Measurements from ENCODE around the gene OBSCN.

OBSCN gene

DNA sequence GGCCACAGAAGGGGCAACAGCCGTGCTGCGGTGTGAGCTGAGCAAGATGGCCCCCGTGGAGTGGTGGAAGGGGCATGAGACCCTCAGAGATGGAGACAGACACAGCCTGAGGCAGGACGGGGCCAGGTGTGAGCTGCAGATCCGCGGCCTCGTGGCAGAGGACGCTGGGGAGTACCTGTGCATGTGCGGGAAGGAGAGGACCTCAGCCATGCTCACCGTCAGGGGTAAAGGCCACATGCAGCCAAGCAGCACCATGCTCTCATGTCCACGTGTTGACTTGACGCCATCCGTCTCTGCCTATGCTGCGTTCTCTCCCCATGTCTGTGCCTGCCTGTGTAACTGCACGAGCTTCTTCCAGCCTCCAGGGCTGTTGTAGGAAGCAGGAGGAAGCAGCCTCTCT, 85.5 kb downstream of the OBSCN start:
- no peak for DNase-seq

DNA sequence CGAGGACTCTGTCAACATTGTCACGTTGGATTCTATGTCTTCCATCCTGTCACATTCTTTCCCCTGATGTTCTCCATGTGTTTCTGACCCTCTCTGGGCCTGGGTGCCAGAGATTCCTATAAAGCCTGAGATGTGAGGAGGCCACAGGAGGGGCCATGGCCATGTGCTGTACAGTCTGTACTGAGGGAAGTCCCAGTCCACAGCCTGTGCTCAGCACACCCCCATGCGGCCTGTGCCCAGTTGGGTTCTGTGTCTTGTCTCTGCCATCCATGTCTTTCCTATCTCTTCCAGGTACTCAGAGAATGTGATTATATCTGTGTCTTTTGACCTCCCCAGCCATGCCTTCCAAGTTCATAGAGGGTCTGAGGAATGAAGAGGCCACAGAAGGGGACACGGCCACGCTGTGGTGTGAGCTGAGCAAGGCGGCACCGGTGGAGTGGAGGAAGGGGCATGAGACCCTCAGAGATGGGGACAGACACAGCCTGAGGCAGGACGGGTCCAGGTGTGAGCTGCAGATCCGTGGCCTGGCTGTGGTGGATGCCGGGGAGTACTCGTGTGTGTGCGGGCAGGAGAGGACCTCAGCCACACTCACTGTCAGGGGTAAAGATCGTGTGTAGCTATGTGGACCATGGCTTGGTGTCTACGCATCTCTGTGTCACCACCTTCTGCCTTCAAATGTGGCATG, 86.1 kb downstream of the OBSCN start:
- no peak for DNase-seq

DNA sequence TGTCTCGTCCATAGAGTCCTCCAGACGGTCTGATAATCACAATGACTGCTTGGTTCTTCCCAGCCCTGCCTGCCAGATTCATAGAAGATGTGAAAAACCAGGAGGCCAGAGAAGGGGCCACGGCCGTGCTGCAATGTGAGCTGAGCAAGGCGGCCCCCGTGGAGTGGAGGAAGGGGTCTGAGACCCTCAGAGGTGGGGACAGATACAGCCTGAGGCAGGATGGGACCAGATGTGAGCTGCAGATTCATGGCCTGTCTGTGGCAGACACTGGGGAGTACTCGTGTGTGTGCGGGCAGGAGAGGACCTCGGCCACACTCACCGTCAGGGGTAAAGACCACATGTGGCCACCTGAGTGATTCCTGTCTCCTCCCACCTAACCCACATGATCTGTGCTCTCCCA, 86.9 kb downstream of the OBSCN start:
- no peak for DNase-seq

DNA sequence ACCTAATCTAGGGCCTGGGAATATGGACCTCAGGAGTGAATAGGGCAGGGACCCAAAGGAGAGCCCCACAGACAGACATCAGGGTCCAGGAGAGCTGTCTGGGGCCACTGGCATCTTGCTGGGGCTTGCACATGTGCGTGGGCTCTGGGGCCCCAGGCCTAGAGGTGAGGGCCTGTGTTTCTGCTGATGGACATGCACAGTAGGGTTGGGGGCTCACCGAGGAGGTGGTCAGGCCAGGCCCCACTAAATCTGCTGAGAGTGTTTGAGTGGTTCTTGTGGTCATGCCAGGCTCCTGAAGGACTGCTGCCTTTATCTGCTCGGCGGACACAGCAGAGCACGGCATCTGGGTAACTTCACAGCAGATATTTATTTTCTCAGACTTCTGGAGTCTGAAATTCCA, 87.4 kb downstream of the OBSCN start:
- no peak for DNase-seq

DNA sequence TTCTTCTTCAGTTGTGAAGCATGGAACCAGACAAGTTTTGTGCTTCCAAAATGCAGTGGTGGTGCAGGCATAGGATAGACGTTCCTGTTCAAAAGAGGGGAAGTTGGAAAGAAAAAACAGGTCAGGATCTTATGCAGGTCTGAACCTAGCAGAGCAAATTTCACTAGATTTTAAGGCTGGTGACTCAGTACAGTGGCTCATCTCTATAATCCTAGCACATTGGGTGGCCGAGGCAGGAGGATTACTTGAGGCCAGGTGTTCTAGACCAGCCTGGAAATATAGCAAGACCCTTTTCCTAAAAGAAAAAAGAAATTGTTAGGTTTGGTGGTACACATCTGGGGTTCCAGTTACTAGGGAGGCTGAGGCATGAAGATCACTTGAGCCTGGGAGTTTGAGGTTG, 88.1 kb downstream of the OBSCN start:
- DNase-seq, result no peak

DNA sequence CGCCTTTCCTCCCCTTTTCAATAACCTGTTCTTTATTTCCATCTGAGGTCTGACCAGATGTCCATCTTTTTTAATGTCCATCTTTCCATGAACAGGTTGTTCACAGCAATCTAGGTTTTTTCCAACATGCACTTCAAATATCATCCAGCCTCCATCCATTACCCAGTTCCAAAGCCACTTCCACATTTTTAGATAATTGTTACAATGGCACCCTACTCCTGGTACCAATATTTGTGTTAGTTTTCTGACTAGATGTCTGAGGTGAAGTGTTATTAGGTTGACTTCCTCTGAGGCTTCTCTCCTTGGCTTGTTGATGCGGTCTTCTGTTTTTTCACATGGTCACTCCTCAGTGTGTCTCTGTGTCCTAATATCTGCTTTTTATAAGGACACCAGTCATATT, 89.4 kb downstream of the OBSCN start:
- no peak for DNase-seq

DNA sequence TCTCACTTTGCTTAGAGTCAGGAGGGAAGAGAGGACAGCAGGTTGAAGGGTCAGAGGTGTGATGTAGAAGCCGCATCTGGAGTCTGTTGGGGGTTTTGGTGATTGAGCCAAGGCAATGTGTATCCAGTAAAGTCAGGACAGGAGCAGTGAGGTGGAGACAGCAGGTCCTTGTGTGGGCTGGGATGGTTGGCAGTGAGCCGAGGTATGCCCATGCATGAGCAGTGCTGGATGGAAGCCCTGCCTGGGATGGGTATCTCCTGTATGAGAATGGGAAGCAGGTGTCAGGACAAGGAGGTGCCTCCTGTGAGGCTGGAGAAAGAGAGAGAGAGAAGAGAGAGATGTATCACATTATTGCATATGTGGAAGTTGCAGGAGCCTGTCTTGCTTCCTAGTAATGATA, 90.0 kb downstream of the OBSCN start:
- no peak for DNase-seq

DNA sequence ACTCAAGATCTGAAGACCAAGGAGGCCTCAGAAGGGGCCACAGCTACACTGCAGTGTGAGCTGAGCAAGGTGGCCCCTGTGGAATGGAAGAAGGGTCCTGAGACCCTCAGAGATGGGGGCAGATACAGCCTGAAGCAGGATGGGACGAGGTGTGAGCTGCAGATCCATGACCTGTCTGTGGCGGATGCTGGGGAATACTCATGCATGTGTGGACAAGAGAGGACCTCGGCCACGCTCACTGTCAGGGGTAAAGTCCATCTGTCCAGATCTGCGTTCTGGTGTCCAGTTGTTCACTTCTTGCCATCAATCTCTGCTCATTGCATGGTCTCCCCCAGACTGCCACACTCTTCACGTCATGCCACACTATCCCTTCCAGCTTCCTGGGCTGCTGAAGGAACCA, 90.6 kb downstream of the OBSCN start:
- no peak for DNase-seq

DNA sequence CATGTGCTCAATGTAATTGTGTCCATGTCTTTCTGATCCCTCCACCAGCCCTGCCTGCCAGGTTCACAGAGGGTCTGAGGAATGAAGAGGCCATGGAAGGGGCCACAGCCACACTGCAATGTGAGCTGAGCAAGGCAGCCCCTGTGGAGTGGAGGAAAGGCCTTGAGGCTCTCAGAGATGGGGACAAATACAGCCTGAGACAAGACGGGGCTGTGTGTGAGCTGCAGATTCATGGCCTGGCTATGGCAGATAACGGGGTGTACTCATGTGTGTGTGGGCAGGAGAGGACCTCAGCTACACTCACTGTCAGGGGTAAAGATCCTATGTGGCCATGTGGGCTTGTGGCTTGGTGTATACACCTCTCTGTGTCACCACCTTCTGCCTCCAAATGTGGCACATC, 91.4 kb downstream of the OBSCN start:
- DNase-seq, result no peak

DNA sequence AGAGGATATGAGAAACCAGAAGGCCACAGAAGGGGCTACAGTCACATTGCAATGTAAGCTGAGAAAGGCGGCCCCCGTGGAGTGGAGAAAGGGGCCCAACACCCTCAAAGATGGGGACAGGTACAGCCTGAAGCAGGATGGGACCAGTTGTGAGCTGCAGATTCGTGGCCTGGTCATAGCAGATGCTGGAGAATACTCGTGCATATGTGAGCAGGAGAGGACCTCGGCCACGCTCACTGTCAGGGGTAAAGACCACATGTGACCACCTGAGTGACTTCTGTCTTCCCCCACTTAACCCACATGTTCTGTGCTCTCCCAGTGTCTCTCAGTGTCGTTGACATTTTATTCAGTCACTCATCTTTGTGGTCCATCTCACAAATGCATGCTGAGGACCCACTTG, 92.1 kb downstream of the OBSCN start:
- DNase-seq, result no peak

DNA sequence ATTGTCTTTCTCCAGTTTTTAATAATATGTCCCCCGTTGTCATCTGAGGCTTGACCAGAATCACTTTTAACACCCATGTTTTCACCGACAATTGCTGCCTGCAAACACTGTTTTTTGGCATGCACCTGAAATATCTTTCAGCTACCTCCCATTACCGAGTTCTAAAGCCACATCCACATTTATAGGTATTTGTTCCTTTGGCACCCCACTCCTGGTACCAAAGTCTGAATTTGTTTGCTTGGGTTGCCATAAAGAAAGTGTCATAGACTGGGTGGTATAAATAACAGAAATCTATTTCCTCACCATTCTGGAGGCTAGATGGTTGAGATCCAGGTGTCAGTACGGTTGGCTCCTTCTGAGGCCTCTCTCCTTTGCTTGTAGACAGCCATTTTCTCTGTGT, 94.2 kb downstream of the OBSCN start:
- no peak for DNase-seq

DNA sequence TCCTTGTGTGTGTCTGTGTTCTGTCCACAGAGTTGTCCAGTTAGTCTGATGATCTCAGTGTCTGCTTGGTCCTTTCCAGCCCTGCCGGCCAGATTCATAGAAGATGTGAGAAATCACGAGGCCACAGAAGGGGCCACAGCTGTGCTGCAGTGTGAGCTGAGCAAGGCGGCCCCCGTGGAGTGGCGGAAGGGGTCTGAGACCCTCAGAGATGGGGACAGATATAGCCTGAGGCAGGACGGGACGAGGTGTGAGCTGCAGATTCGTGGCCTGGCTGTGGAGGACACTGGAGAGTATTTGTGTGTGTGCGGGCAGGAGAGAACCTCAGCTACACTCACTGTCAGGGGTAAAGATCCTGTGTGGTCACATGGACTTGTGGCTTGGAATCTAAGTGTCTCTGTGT, 95.8 kb downstream of the OBSCN start:
- no peak for DNase-seq

DNA sequence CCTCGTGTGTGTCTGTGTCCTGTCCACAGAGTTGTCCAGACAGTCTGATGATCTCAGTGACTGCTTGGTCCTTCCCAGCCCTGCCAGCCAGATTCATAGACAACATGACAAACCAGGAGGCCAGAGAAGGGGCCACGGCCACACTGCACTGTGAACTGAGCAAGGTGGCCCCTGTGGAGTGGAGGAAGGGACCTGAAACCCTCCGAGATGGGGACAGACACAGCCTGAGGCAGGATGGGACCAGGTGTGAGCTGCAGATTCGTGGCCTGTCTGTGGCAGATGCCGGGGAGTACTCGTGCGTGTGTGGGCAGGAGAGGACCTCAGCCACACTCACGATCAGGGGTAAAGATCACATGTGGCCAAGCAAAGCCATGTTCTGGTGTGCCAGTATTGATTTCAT, 96.4 kb downstream of the OBSCN start:
- no peak for DNase-seq

DNA sequence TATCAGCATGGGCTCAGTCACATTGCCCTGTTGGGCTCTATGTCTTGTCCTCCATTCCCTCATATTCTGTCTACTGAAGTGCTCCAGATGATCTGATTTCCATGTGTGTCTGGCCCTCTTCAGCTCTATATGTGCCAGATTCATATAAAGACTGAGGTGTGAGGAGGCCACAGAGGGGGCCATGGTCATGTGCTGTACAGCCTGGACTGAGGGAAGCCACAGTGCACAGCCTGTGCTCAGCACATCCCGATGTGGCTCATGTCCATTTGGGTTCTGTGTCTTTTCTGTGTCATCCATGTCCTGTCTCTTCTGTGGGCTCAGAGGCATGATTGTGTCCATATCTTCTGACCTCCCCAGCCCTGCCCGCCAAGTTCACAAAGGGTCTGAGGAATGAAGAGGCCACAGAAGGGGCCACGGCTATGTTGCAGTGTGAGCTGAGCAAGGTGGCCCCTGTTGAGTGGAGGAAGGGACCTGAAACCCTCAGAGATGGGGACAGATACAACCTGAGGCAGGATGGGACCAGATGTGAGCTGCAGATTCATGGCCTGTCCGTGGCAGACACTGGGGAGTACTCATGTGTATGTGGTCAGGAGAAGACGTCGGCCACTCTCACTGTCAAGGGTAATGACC, 97.0 kb downstream of the OBSCN start:
- no peak for DNase-seq

DNA sequence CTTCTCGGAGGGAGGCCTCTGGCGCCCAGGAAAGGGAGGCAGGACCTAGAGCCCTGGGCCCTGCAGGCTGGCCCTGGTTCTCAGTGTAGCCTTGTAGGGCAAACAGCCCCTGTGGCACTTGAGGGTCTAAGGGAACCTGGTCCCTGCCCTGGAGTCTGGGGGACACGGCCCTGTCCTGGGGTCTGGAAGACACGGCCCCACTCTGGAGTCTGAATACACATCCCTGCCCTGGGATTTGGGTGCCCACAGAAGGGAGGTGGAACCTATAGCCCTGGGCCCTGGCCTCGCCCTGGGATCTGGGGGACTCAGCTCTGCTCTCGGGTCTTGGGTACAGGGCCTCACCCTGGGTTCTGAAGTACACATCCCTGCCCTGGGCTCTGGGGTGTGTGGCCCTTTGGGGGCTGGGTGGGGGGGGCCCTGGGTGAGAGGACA, 97.9 kb downstream of the OBSCN start:
- DNase-seq, result no peak

DNA sequence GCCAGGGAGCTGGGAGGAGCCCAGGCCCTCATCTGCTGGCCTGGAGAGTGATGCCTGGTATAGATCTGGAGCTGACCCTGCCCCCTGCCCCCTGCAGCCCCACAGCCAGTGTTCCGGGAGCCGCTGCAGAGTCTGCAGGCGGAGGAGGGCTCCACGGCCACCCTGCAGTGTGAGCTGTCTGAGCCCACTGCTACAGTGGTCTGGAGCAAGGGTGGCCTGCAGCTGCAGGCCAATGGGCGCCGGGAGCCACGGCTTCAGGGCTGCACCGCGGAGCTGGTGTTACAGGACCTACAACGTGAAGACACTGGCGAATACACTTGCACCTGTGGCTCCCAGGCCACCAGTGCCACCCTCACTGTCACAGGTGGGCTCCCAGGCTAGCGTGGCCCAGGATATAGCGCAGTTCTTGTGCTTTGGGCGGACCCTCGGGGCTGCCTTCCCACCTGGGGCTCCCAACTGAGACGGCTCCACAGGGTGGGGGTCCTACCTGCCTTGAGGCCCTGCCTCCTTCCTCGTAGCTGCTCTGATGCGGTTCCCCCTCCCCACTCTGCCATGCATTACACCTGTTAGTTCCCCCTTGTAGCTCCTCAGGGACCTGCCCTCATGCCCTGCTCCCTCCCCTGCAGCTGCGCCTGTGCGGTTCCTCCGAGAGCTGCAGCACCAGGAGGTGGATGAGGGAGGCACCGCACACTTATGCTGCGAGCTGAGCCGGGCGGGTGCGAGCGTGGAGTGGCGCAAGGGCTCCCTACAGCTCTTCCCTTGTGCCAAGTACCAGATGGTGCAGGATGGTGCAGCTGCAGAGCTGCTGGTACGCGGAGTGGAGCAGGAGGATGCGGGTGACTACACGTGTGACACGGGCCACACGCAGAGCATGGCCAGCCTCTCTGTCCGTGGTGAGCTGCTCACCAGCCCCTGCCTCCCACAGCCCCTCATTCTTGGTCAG, 98.7 kb downstream of the OBSCN start:
- no peak for DNase-seq

DNA sequence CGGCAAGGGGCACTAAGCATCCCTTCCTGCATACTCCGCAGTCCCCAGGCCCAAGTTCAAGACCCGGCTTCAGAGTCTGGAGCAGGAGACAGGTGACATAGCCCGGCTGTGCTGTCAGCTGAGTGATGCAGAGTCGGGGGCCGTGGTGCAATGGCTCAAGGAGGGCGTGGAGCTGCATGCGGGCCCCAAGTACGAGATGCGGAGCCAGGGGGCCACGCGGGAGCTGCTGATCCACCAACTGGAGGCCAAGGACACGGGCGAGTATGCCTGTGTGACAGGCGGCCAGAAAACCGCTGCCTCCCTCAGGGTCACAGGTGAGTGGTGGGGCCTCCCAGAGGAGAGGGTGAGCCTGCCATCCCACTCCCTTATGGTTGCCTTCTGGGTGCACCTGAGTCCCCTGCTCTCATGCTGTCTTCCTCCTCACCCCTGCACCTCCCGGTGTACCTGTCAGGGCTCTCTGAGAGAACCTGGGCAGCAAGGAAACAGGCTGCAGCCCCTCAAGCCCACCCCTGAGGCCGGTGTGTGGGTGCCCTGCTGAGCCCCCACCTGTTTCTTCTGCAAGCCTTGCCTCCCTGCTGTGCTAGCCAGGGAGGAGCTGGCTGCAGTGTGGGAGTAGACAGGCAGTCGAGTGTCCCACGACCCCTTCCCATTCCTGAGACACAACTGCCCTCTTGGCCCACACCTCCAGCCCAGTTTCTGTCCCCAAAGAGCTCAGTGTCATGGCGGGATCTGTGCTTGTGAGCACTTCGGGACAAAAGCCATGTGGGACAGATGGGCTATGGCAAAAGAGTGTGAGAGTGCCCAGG, 99.6 kb downstream of the OBSCN start:
- no peak for DNase-seq

DNA sequence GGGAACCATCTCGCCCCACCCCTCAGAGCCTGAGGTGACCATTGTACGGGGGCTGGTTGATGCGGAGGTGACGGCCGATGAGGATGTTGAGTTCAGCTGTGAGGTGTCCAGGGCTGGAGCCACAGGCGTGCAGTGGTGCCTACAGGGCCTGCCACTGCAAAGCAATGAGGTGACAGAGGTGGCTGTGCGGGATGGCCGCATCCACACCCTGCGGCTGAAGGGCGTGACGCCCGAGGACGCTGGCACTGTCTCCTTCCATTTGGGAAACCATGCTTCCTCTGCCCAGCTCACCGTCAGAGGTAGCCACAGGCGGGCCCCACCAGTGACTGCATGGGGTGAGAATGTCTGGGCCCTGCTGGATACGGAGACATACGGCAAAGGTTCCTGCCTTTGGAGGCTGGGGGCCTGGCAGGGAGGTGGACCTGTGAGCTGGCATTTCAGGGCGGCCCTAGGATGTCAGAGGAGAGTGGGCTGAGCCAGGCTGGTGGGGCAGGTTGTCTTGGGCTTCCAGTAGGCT, 100.3 kb downstream of the OBSCN start:
- DNase-seq, result no peak

DNA sequence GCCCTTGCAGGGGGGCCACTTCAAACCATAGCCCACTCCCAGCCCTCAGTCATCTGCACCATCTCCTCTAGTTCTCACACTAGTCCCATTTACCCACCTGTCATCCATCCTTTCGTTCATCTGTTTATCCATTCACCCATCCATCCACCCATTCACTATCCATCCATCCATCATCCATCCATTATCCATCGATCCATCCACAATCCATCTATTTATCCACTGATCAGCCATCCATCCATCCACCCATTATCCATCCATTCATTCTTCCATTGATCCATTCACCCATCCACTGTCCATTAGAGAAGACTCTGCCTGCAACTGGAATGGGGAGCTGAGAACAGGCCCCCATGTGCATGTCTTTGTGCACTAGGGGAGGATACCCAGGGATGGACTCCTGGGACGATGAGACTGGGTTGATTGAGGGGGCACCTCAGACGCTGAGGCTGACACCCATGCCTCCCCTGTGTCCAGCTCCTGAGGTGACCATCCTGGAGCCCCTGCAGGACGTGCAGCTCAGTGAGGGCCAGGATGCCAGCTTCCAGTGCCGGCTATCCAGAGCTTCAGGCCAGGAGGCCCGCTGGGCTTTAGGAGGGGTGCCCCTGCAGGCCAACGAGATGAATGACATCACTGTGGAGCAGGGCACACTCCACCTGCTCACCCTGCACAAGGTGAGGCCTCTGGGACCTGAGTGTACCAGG, 100.9 kb downstream of the OBSCN start:
- DNase-seq, result no peak

DNA sequence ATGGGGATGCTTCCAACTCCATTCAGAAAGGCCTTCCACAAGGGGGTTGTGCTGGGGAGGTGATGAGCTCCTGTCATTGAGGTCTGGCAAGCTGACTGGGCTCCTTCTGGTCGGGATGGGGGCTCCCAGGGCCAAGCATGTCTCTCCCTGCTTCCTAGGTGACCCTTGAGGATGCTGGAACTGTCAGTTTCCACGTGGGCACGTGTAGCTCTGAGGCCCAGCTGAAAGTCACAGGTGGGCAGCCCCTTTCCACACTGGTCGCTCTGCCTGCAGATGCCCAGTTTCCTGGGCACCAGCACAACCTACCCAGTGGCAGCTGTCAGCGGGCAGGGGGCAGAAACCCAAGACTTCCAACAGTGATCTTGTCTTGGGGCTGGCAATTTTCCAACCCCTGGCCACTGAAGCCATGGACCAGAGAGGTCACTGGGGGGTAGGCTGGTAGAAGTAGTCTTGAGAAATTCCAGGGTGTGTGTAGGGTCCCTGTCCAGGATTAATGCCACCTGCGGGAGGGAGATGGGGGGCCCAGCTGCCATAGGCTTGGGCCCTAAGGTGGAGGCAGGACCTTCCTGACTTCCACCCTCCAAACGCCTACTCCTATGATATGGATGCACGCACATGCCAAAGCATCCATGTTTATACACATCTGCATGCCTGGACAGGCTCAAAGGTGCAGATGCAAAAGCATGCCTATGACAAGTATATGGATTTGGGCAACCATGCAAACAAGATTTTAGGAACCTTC, 101.7 kb downstream of the OBSCN start:
- no peak for DNase-seq

DNA sequence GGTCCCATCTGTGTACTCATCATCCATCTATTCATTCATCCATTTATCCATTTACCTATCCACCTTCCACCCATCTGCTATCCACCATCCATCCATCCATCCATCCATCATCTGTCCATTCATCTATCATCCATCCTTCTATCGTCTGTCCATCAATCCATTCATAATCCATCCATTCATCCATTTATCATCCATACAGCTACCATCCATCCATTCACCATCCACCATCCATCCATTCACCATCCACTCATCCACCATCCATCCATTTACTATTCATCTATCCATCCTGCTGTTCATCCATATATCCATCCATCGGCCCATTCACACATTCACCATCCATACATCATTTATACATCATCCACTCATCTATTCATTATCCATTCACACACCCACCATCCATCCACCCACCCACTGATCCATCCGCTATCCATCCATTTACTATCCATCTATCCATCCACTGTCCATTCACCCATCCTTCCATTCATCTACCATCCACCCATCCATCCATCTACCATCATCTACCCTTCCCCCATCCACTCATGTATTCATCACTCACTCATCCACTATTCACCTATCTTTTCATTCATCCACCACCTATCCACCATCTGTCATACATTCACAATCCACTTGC, 102.4 kb downstream of the OBSCN start:
- no peak for DNase-seq
